H9 (cell line): ENCODE measurements around the gene TACR3. TPM values are rescaled to one million over a fixed set of nuclear protein-coding genes. Genes with fewer than 3 reads are reported as not detected.

Experiments used
- DNase-seq: peaks from one replicate; pipeline ENCODE4 v3.0.0-alpha.2; 2017
- H2AFZ ChIP-seq: one replicate; pipeline ENCODE4 v1.6.1; 2013; ENCODE audit warnings: mild to moderate bottlenecking, low read length, control low read depth, moderate library complexity
- H2AK5ac ChIP-seq: 2 replicates; pipeline ENCODE4 v1.6.1; 2013; ENCODE audit warnings: low read length, control low read depth, mixed read lengths; ENCODE audit not compliant: insufficient read length
- H2BK120ac ChIP-seq: one replicate; pipeline ENCODE4 v1.6.1; 2013; ENCODE audit warnings: low read depth, mild to moderate bottlenecking, low read length, control low read depth, inconsistent platforms; ENCODE audit not compliant: poor library complexity, severe bottlenecking
- H2BK12ac ChIP-seq: 2 replicates; pipeline ENCODE4 v1.6.1; 2013; ENCODE audit warnings: low read length, control low read depth, mixed read lengths, low read depth; ENCODE audit not compliant: insufficient read length
- H2BK15ac ChIP-seq: 2 replicates; pipeline ENCODE4 v1.6.1; 2013; ENCODE audit warnings: low read depth, low read length, control low read depth
- H2BK20ac ChIP-seq: one replicate; pipeline ENCODE4 v1.6.1; 2013; ENCODE audit warnings: low read depth, mild to moderate bottlenecking, low read length, control low read depth, inconsistent platforms; ENCODE audit not compliant: poor library complexity, severe bottlenecking
- H2BK5ac ChIP-seq: 2 replicates; pipeline ENCODE4 v1.6.1; 2013; ENCODE audit warnings: low read length, control low read depth, mixed read lengths; ENCODE audit not compliant: insufficient read length
- H3K14ac ChIP-seq: 2 replicates; pipeline ENCODE4 v1.6.1; 2013; ENCODE audit warnings: low read length, control low read depth; ENCODE audit not compliant: insufficient read depth
- H3K18ac ChIP-seq: 2 replicates; pipeline ENCODE4 v1.6.1; 2013; ENCODE audit warnings: low read depth, mild to moderate bottlenecking, mixed read lengths, low read length, control low read depth; ENCODE audit not compliant: insufficient read length
- H3K23ac ChIP-seq: 2 replicates; pipeline ENCODE4 v1.6.1; 2013; ENCODE audit warnings: low read length, control low read depth, mixed read lengths, low read depth; ENCODE audit not compliant: insufficient read length
- H3K23me2 ChIP-seq: 2 replicates; pipeline ENCODE4 v1.6.1; 2013; ENCODE audit warnings: low read depth, mild to moderate bottlenecking, mixed read lengths, low read length, control low read depth; ENCODE audit not compliant: insufficient read length, poor library complexity, severe bottlenecking
- H3K27ac ChIP-seq: 2 replicates; pipeline ENCODE4 v1.5.1; 2013; ENCODE audit warnings: low read length, control low read depth, mixed read lengths, low read depth; ENCODE audit not compliant: insufficient read length
- H3K27me3 ChIP-seq: 2 replicates; pipeline ENCODE4 v1.6.1; 2013; ENCODE audit warnings: low read length, control low read depth, inconsistent platforms; ENCODE audit not compliant: insufficient read depth
- H3K4ac ChIP-seq: 2 replicates; pipeline ENCODE4 v1.6.1; 2013; ENCODE audit warnings: low read depth, mild to moderate bottlenecking, control low read depth, inconsistent platforms, low read length, moderate library complexity
- H3K4me1 ChIP-seq: 2 replicates; pipeline ENCODE4 v1.6.1; 2013; ENCODE audit warnings: low read length, control low read depth, inconsistent platforms; ENCODE audit not compliant: insufficient read depth
- H3K4me2 ChIP-seq: 2 replicates; pipeline ENCODE4 v1.6.1; 2013; ENCODE audit warnings: low read length, control low read depth, mixed read lengths; ENCODE audit not compliant: insufficient read length, insufficient read depth
- H3K56ac ChIP-seq: 2 replicates; pipeline ENCODE4 v1.6.1; 2013; ENCODE audit warnings: low read depth, mild to moderate bottlenecking, mixed read lengths, low read length, control low read depth; ENCODE audit not compliant: insufficient read length
- H3K79me1 ChIP-seq: 2 replicates; pipeline ENCODE4 v1.6.1; 2013; ENCODE audit warnings: low read depth, mild to moderate bottlenecking, moderate library complexity, low read length, control low read depth, inconsistent platforms; ENCODE audit not compliant: insufficient read depth, poor library complexity, severe bottlenecking
- H3K79me2 ChIP-seq: 2 replicates; pipeline ENCODE4 v1.6.1; 2013; ENCODE audit warnings: low read length, control low read depth, inconsistent platforms; ENCODE audit not compliant: insufficient read depth
- H3K9ac ChIP-seq: 2 replicates; pipeline ENCODE4 v1.6.1; 2013; ENCODE audit warnings: low read length, control low read depth, mixed read lengths; ENCODE audit not compliant: insufficient read length; ENCODE audit errors: extremely low read depth
- H3K9me3 ChIP-seq: one replicate; pipeline ENCODE4 v1.6.1; 2013; ENCODE audit warnings: low read depth, low read length, inconsistent platforms; ENCODE audit not compliant: control insufficient read depth
- H3T11ph ChIP-seq: one replicate; pipeline ENCODE4 v1.6.1; 2013; ENCODE audit warnings: mild to moderate bottlenecking, low read length, control low read depth, inconsistent platforms
- H4K20me1 ChIP-seq: one replicate; pipeline ENCODE4 v1.6.1; 2013; ENCODE audit not compliant: control insufficient read depth, insufficient read length, insufficient read depth
- H4K5ac ChIP-seq: 2 replicates; pipeline ENCODE4 v1.6.1; 2013; ENCODE audit warnings: low read depth, mild to moderate bottlenecking, mixed read lengths, low read length, control low read depth; ENCODE audit not compliant: insufficient read length
- H4K8ac ChIP-seq: replicated peaks from 2 replicates; pipeline ENCODE4 v1.6.1; 2013; ENCODE audit warnings: low read length, control low read depth, mixed read lengths, low read depth; ENCODE audit not compliant: insufficient read length
- H4K91ac ChIP-seq: 2 replicates; pipeline ENCODE4 v1.6.1; 2013; ENCODE audit warnings: low read depth, mild to moderate bottlenecking, moderate library complexity, mixed read lengths, low read length, control low read depth; ENCODE audit not compliant: insufficient read length
- H3K27ac Mint-ChIP-seq, 3 experiments: 2 replicates in 2 of 3; 3 replicates in 1 of 3; pipeline ENCODE4 v1.8.0; 2020 to 2021; ENCODE audit warnings: mixed read lengths in 3 of 3, mild to moderate bottlenecking in 1 of 3, moderate library complexity in 1 of 3
- H3K27me3 Mint-ChIP-seq: 2 replicates; pipeline ENCODE4 v1.8.0; 2021; ENCODE audit warnings: low read depth, mild to moderate bottlenecking, moderate library complexity, mixed read lengths
- H3K36me3 Mint-ChIP-seq, 3 experiments: 2 replicates in 2 of 3; 3 replicates in 1 of 3; pipeline ENCODE4 v1.8.0; 2020 to 2021; ENCODE audit warnings: low read depth in 3 of 3, mixed read lengths in 3 of 3; ENCODE audit not compliant: insufficient read depth in 1 of 3
- H3K4me1 Mint-ChIP-seq, 2 experiments: 2 replicates each; pipeline ENCODE4 v1.8.0; 2020; ENCODE audit warnings: mixed read lengths in 2 of 2
- H3K4me3 Mint-ChIP-seq, 2 experiments: 2 replicates in 1 of 2; 3 replicates in 1 of 2; pipeline ENCODE4 v1.8.0; 2020 to 2021; ENCODE audit warnings: mild to moderate bottlenecking in 2 of 2, mixed read lengths in 2 of 2, moderate library complexity in 1 of 2
- H3K9me3 Mint-ChIP-seq, 2 experiments: 2 replicates in 1 of 2; 3 replicates in 1 of 2; pipeline ENCODE4 v1.8.0; 2020; ENCODE audit warnings: mild to moderate bottlenecking in 2 of 2, mixed read lengths in 2 of 2, moderate library complexity in 1 of 2
- WGBS: extraction: QIAGEN DNeasy Blood & Tissue Kit; methylation state at CpG from one replicate; pipeline ENCODE4 v1.1.7; 2013; ENCODE audit warnings: missing lambda C conversion rate, low lambda C conversion rate, mixed read lengths; ENCODE audit not compliant: insufficient read length; ENCODE audit errors: extremely low coverage; 5-methylcytosine and 5-hydroxymethylcytosine counted together
- total RNA-seq: library from RNA; stranded (reverse); gene quantifications from 2 replicates; pipeline ENCODE4 v1.2.1, GENCODE V29; 2021
- TF ChIP-seq, protein P1 (sequence below): fragments of 200-600 bp; sonication (generic); conservative IDR thresholded peaks from 3 replicates; pipeline ENCODE4 v1.8.0; 2021; ENCODE audit warnings: antibody characterized with exemption, mild to moderate bottlenecking

The TACR3 gene
- total RNA-seq, 1 experiment from 2014 or later: 0.44 TPM

DNA sequence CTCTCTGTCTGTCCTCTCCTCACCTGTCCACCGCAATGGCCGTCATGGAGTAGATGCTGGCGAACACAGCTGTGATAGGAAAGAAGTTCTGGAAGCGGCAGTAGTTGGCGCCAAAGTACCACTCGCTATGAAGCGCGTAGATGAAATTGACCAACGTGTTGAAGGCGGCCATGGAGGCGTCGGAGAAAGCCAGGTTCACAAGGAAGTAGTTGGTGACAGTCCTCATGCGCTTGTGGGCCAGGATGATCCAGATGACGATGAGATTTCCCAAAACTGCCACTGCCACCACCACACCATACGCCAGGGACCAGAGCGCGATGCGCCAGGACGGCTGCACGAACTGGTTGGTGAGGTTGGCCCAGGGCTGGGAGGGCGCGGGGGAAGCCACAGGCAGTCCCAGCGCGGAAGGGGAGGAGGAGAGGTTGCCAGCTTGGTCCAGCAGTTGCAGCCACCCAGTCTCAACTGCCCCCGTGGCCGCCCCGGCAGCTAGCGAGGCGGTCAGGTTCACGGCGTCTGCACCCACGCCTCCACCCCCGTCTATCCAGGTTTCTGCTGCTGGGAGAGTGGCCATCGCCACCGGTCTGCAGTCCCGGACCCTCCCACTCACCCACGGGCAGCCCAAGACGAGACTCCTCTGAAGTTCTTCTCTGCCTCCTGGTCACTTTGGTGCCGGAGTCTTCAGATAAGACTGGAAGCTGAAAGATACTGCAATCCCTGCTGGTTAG lies 518 bp downstream of the TACR3 start:
- DNase-seq: peak; percentile 69
- Histone ChIP-seq H2BK120ac (no peak overlapping the region), H4K91ac (no peak overlapping the region), H3K56ac (no peak overlapping the region), H2BK20ac (no peak overlapping the region), H3K27me3 (no peaks in the 10 kb centered on the region; the same call in 1 of the 2 replicates), H3K79me2 (no peaks in the 10 kb centered on the region), H2BK5ac (no peak overlapping the region), H3K4me1 (no peaks in the 10 kb centered on the region), H4K5ac (no peak overlapping the region), H3K4me2 (peak overlapping the region; percentile 62), H2BK12ac (no peak overlapping the region), H3K9me3 (no peaks in the 10 kb centered on the region), H3T11ph (no peak overlapping the region), H2AFZ (no peak overlapping the region), H4K20me1 (no peaks in the 10 kb centered on the region), H3K14ac (peak overlapping the region; percentile 25; the same call in 1 of the 2 replicates), H3K18ac (no peak overlapping the region), H2AK5ac (no peak overlapping the region), H3K79me1 (no peaks in the 10 kb centered on the region), H3K23ac (no peak overlapping the region), H3K4ac (no peak overlapping the region), H3K27ac (no peak overlapping the region), H2BK15ac (no peak overlapping the region), H3K9ac (peak overlapping the region; percentile 1), H3K23me2 (no peaks in the 10 kb centered on the region), H4K8ac (no peak overlapping the region)
- H3K4me1 Mint-ChIP-seq: peaks cover 5% of the 10 kb centered on the region in 2 experiments; a peak in 3 of 4 replicates
- peaks cover 31% of the 10 kb centered on the region for H3K27me3 Mint-ChIP-seq
- peaks cover 0 to 3% (median 0%) of the 10 kb centered on the region in 3 experiments; a peak in 3 of 7 replicates for H3K36me3 Mint-ChIP-seq
- peak overlapping the region; percentile 72 for H3K4me3 Mint-ChIP-seq
- TF ChIP-seq, protein P1, sequence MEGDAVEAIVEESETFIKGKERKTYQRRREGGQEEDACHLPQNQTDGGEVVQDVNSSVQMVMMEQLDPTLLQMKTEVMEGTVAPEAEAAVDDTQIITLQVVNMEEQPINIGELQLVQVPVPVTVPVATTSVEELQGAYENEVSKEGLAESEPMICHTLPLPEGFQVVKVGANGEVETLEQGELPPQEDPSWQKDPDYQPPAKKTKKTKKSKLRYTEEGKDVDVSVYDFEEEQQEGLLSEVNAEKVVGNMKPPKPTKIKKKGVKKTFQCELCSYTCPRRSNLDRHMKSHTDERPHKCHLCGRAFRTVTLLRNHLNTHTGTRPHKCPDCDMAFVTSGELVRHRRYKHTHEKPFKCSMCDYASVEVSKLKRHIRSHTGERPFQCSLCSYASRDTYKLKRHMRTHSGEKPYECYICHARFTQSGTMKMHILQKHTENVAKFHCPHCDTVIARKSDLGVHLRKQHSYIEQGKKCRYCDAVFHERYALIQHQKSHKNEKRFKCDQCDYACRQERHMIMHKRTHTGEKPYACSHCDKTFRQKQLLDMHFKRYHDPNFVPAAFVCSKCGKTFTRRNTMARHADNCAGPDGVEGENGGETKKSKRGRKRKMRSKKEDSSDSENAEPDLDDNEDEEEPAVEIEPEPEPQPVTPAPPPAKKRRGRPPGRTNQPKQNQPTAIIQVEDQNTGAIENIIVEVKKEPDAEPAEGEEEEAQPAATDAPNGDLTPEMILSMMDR: no peak; the same call in 2 of the 3 replicates
- H3K27ac Mint-ChIP-seq: no peak overlapping the region
- peaks cover 3% of the 10 kb centered on the region in 2 experiments; a peak in 3 of 5 replicates for H3K9me3 Mint-ChIP-seq
- WGBS: no CpG with 5 or more reads among the region's 39 CpGs
